Smooth muscle cell (in vitro differentiated cells): ENCODE results near the gene ELFN1. TPM values are rescaled to one million over a fixed set of nuclear protein-coding genes. Genes with fewer than 3 reads are reported as not detected.

Experiments
- DNase-seq: peaks from one replicate; lab custom pipeline; 2025; ENCODE audit not compliant: unreplicated experiment; lab: John Stamatoyannopoulos, UW
- H2AFZ ChIP-seq: fragments of 200-600 bp; sonication (generic); 2 replicates; pipeline ENCODE4 v1.6.0; 2016; ENCODE audit warnings: antibody characterized with exemption, low read depth, mild to moderate bottlenecking
- H3F3A ChIP-seq: fragments of 200-600 bp; sonication (generic); 2 replicates; pipeline ENCODE4 v1.6.0; 2017; ENCODE audit warnings: antibody characterized with exemption, low read depth
- H3K27ac ChIP-seq: fragments of 200-600 bp; sonication (generic); 2 replicates; pipeline ENCODE4 v1.5.1; 2016; ENCODE audit warnings: low read depth, mild to moderate bottlenecking
- H3K27me3 ChIP-seq: fragments of 200-600 bp; sonication (generic); 2 replicates; pipeline ENCODE4 v1.6.1; 2016; ENCODE audit warnings: low read depth, mild to moderate bottlenecking
- H3K36me3 ChIP-seq: fragments of 200-600 bp; sonication (generic); 2 replicates; pipeline ENCODE4 v1.5.1; 2016; ENCODE audit warnings: low read depth
- H3K4me1 ChIP-seq: fragments of 200-600 bp; sonication (generic); 2 replicates; pipeline ENCODE4 v1.5.1; 2016; ENCODE audit warnings: low read depth
- H3K4me2 ChIP-seq: fragments of 200-600 bp; sonication (generic); 2 replicates; pipeline ENCODE4 v1.6.0; 2016; ENCODE audit warnings: mild to moderate bottlenecking
- H3K4me3 ChIP-seq: fragments of 200-600 bp; sonication (generic); 2 replicates; pipeline ENCODE4 v1.5.1; 2016; ENCODE audit warnings: mild to moderate bottlenecking
- H3K79me2 ChIP-seq: fragments of 200-600 bp; sonication (generic); 2 replicates; pipeline ENCODE4 v1.6.0; 2016; ENCODE audit warnings: low read depth, mild to moderate bottlenecking
- H3K9ac ChIP-seq: fragments of 200-600 bp; sonication (generic); 2 replicates; pipeline ENCODE4 v1.6.0; 2016; ENCODE audit warnings: low read depth
- H3K9me3 ChIP-seq: fragments of 200-600 bp; sonication (generic); replicated peaks from 2 replicates; pipeline ENCODE4 v1.5.1; 2016; ENCODE audit warnings: low read depth
- H4K20me1 ChIP-seq: fragments of 200-600 bp; sonication (generic); 2 replicates; pipeline ENCODE4 v1.6.0; 2016; ENCODE audit warnings: low read depth
- WGBS: methylation state at CpG from one replicate; pipeline ENCODE4 v1.1.7; 2016; ENCODE audit warnings: low lambda C conversion rate; 5-methylcytosine and 5-hydroxymethylcytosine counted together
- polyA plus RNA-seq: library from polyadenylated mRNA; unstranded; fragments of >200 nt; fragmentation: Nextera tagmentation; extraction: Ambion mirVana; gene quantifications from 2 replicates; pipeline ENCODE4 v1.2.1, GENCODE V29; 2016
- total RNA-seq: library from RNA; depleted of rRNA; stranded (reverse); fragments of >200 nt; gene quantifications from 2 replicates; pipeline ENCODE4 v1.2.3, GENCODE V29; 2014
- TF ChIP-seq, protein P1 (sequence below): fragments of 200-600 bp; sonication (generic); IDR thresholded peaks from 2 replicates; pipeline ENCODE4 v1.5.1; 2017; ENCODE audit warnings: borderline replicate concordance, mild to moderate bottlenecking, antibody characterized with exemption; ENCODE audit not compliant: insufficient read depth, poor library complexity, severe bottlenecking

Gene ELFN1
- total and polyA plus RNA-seq, 2 experiments from 2014 or later = 4.2 to 6.2 TPM

DNA sequence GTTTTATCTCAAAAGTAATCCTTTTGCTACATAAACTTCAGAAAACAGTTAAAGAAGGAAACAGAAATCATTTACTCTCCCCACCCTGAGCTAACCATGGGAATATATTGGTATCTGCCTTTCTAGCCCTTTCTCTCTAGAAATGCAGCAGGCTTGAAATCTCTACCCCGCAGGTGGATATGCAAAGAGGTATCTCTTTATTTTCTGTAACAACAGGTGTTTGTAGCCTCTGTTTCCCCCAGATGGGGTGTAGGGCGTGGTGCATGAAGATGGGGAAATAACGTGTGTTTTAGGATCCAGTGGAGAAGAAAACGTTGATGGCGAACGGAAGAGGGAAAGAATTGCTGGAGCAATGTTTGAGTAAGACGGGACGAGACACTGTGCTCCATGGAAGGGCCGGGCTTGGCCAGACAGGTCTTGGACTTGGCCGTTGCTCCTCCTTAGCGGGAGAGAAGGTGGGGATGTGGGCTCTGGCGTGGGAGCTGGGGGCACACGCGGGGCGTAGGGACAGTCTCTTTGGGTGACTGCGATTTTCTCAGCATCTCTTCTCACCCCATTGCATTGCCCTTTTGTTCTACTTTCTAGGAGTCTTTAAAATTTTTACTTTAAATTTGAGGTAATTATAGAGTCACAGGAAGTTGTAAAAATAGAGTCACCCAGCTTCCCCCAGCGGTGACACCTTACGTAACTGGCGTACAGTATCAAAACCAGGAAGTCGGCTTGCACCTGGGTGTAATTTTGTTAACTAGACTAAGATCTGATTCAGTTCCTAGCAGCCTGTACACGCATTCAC lies 82.9 kb downstream of the ELFN1 start:
- Histone ChIP-seq H2AFZ (no peak overlapping the region), H3K9me3 (no peaks in the 10 kb centered on the region), H3K27ac (no peak overlapping the region), H3K4me2 (no peak overlapping the region), H3K27me3 (peaks cover 24% of the 10 kb centered on the region), H3K4me3 (no peak overlapping the region), H3K79me2 (no peaks in the 10 kb centered on the region), H3K36me3 (no peaks in the 10 kb centered on the region), H4K20me1 (no peaks in the 10 kb centered on the region), H3K9ac (no peak overlapping the region), H3K4me1 (no peaks in the 10 kb centered on the region), H3F3A (no peaks in the 10 kb centered on the region)
- no peak for DNase-seq
- TF ChIP-seq, protein P1, sequence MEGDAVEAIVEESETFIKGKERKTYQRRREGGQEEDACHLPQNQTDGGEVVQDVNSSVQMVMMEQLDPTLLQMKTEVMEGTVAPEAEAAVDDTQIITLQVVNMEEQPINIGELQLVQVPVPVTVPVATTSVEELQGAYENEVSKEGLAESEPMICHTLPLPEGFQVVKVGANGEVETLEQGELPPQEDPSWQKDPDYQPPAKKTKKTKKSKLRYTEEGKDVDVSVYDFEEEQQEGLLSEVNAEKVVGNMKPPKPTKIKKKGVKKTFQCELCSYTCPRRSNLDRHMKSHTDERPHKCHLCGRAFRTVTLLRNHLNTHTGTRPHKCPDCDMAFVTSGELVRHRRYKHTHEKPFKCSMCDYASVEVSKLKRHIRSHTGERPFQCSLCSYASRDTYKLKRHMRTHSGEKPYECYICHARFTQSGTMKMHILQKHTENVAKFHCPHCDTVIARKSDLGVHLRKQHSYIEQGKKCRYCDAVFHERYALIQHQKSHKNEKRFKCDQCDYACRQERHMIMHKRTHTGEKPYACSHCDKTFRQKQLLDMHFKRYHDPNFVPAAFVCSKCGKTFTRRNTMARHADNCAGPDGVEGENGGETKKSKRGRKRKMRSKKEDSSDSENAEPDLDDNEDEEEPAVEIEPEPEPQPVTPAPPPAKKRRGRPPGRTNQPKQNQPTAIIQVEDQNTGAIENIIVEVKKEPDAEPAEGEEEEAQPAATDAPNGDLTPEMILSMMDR = no peak
- 90% methylated on average over 21 of the region's 21 CpGs for WGBS

DNA sequence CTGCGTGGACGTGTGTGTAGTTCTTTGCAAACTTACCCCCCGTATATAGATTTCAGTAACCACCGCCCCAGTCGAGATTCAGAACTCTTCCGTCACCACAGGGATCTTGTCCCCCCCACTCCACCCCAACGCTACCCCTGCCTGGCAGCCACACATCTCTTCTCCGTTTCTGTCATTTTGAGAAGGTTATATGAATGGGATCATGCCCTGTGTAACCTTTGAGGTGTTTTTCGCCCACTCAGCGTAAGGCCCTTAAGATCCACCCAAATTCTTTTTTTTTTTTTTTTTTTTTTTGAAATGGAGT lies 83.4 kb downstream of the ELFN1 start:
- no peaks in the 10 kb centered on the region for H3K9me3 ChIP-seq
- no peaks in the 10 kb centered on the region for H3K4me1 ChIP-seq
- no peak overlapping the region for H2AFZ ChIP-seq
- no peak overlapping the region for H3K4me2 ChIP-seq
- H3K36me3 ChIP-seq = no peaks in the 10 kb centered on the region
- DNase-seq = no peak
- TF ChIP-seq, protein P1 = no peak
- H3K4me3 ChIP-seq = no peak overlapping the region
- WGBS = 89% methylated on average over 10 of the region's 10 CpGs
- no peaks in the 10 kb centered on the region for H3F3A ChIP-seq
- H3K27me3 ChIP-seq = peaks cover 24% of the 10 kb centered on the region
- no peak overlapping the region for H3K27ac ChIP-seq
- H3K9ac ChIP-seq = no peak overlapping the region
- H3K79me2 ChIP-seq = no peaks in the 10 kb centered on the region
- H4K20me1 ChIP-seq = no peaks in the 10 kb centered on the region

DNA sequence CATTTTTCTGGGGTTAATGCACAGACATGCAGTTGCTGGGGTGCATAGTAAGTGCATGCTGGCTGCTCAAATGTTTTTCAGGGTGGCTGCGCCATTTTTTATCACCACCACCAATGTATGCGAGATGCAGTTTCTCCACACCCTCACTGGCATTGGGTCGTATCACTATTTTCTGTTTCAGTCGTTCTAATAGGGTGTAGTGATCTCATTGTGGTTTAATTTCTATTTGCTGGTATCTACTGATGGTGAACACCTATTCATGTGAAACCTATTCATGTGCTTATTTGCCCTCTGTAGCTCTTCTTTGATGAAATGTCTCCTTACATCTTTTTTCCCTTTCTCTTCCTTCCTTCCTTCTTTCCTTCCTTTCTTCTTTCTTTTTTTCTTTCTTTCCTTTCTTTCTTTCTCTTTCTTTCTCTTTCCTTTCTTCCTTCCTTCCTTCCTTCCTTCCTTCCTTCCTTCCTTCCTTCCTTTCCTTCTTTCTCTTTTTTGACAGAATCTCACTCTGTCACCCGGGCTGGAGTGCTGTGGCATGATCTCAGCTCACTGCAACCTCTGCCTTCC lies 84.3 kb downstream of the ELFN1 start:
- H3K9me3 ChIP-seq = no peaks in the 10 kb centered on the region
- H3K4me3 ChIP-seq = no peak overlapping the region
- no peak overlapping the region for H3K4me2 ChIP-seq
- no peaks in the 10 kb centered on the region for H3K79me2 ChIP-seq
- H3F3A ChIP-seq = no peaks in the 10 kb centered on the region
- H2AFZ ChIP-seq = no peak overlapping the region
- H3K9ac ChIP-seq = no peak overlapping the region
- TF ChIP-seq, protein P1 = no peak
- no peaks in the 10 kb centered on the region for H4K20me1 ChIP-seq
- H3K36me3 ChIP-seq = no peaks in the 10 kb centered on the region
- 91% methylated on average over 5 of the region's 5 CpGs for WGBS
- peaks cover 24% of the 10 kb centered on the region for H3K27me3 ChIP-seq
- H3K27ac ChIP-seq = no peak overlapping the region
- DNase-seq = no peak
- H3K4me1 ChIP-seq = no peaks in the 10 kb centered on the region
